Endothelial cell of umbilical vein (primary cell): ENCODE measurements around the gene LTBP2. TPM values are rescaled to one million over a fixed set of nuclear protein-coding genes. Genes with fewer than 3 reads are reported as not detected.

Experiments
- BruUV-seq: library from RNA; stranded (reverse); fragments of 400-500 nt; replicated peaks from 2 replicates; lab custom pipeline; 2021; lab: Mats Ljungman, UMichigan
- CTCF ChIA-PET: fragments of 300-600, 350-600 bp; sonication (Branson Sonifier 250); formaldehyde crosslinking; loops from one replicate; lab custom pipeline; 2021; ENCODE audit warnings: antibody characterized with exemption, inconsistent platforms; lab: Charles Lee
- POLR2A ChIA-PET: fragments of 300-600, 350-600 bp; sonication (Branson Sonifier 250); formaldehyde crosslinking; loops from one replicate; lab custom pipeline; 2021; ENCODE audit warnings: antibody characterized with exemption, inconsistent platforms; lab: Charles Lee
- DNase-seq: peaks from one replicate; pipeline ENCODE4 v3.0.0-alpha.2; 2011; ENCODE audit warnings: low read depth, low spot score
- FAIRE-seq: peaks from 2 replicates; lab custom pipeline; 2011; peaks lifted over from hg19 to GRCh38; lab: Jason Lieb, UNC
- H2AFZ ChIP-seq: 2 replicates; pipeline ENCODE4 v1.6.0; 2012; ENCODE audit warnings: low read depth, low read length, control low read depth, inconsistent platforms
- H3K27ac ChIP-seq: 2 replicates; pipeline ENCODE4 v1.5.1; 2011; ENCODE audit warnings: low read depth, mild to moderate bottlenecking, control low read depth, low read length, moderate library complexity; ENCODE audit not compliant: insufficient read depth
- H3K27me3 ChIP-seq, 2 experiments: 2 replicates each; pipeline versions ENCODE4 v1.6.0 to v1.6.1; 2011; ENCODE audit warnings: low read length in 2 of 2, mixed read lengths in 1 of 2; ENCODE audit not compliant: control insufficient read depth in 2 of 2, insufficient read depth in 2 of 2
- H3K36me3 ChIP-seq, 2 experiments: 2 replicates in 1 of 2; 3 replicates in 1 of 2; pipeline ENCODE4 v1.5.1; 2011; ENCODE audit warnings: low read length in 2 of 2, mild to moderate bottlenecking in 1 of 2, moderate library complexity in 1 of 2; ENCODE audit not compliant: control insufficient read depth in 2 of 2, insufficient read depth in 2 of 2; ENCODE audit errors: extremely low read depth in 1 of 2
- H3K4me1 ChIP-seq: 3 replicates; pipeline ENCODE4 v1.5.1; 2011; ENCODE audit warnings: mild to moderate bottlenecking, low read length; ENCODE audit not compliant: control insufficient read depth, insufficient read depth; ENCODE audit errors: extremely low read depth
- H3K4me2 ChIP-seq: 2 replicates; pipeline ENCODE4 v1.6.1; 2011; ENCODE audit warnings: low read length, control low read depth, mixed read lengths; ENCODE audit not compliant: insufficient read depth
- H3K4me3 ChIP-seq, 3 experiments: fragments of 200-600 bp in 1 of 3; sonication (generic), shearing (Covaris generic) in 1 of 3; replicated peaks in 1 of 3; 2 replicates each; pipeline ENCODE4 v1.5.1; 2011 to 2016; ENCODE audit warnings: control low read depth in 3 of 3, low read length in 3 of 3, mild to moderate bottlenecking in 2 of 3, inconsistent platforms in 1 of 3, low read depth in 1 of 3, moderate library complexity in 1 of 3; ENCODE audit not compliant: insufficient read depth in 1 of 3
- H3K79me2 ChIP-seq: 2 replicates; pipeline ENCODE4 v1.6.0; 2012; ENCODE audit warnings: low read length, inconsistent platforms; ENCODE audit not compliant: control insufficient read depth, insufficient read depth
- H3K9ac ChIP-seq: replicated peaks from 2 replicates; pipeline ENCODE3; 2011; ENCODE audit warnings: low read length, control low read depth; ENCODE audit not compliant: insufficient read depth; ENCODE audit errors: extremely low read depth
- H3K9me1 ChIP-seq: replicated peaks from 3 replicates; pipeline ENCODE4 v1.6.0; 2011; ENCODE audit warnings: mild to moderate bottlenecking, low read length; ENCODE audit not compliant: control insufficient read depth, insufficient read depth; ENCODE audit errors: extremely low read depth
- H3K9me3 ChIP-seq: replicated peaks from 2 replicates; pipeline ENCODE4 v1.5.1; 2012; ENCODE audit warnings: low read length, inconsistent platforms; ENCODE audit not compliant: control insufficient read depth, insufficient read depth
- H4K20me1 ChIP-seq: replicated peaks from 2 replicates; pipeline ENCODE3; 2011; ENCODE audit warnings: mild to moderate bottlenecking, low read length; ENCODE audit not compliant: control insufficient read depth, insufficient read depth; ENCODE audit errors: extremely low read depth
- EZH2 ChIP-seq: IDR thresholded peaks from 2 replicates; pipeline ENCODE4 v1.6.1; 2012; ENCODE audit warnings: borderline replicate concordance, low read depth, mild to moderate bottlenecking, moderate library complexity, low read length, inconsistent platforms; ENCODE audit not compliant: severe bottlenecking
- FOS ChIP-seq: IDR thresholded peaks from 2 replicates; pipeline ENCODE4 v1.6.1; 2011; ENCODE audit warnings: mild to moderate bottlenecking, low read length, moderate library complexity, borderline replicate concordance; ENCODE audit not compliant: insufficient read depth
- GATA2 ChIP-seq: IDR thresholded peaks from 2 replicates; pipeline ENCODE4 v1.7.0; 2011; ENCODE audit warnings: low read depth, mild to moderate bottlenecking, moderate library complexity, mixed read lengths, low read length; ENCODE audit not compliant: insufficient read length, insufficient read depth
- JUN ChIP-seq: IDR thresholded peaks from 2 replicates; pipeline ENCODE4 v1.6.1; 2011; ENCODE audit warnings: borderline replicate concordance, low read depth; ENCODE audit not compliant: insufficient read length, insufficient read depth
- MAX ChIP-seq: IDR thresholded peaks from 2 replicates; pipeline ENCODE4 v1.6.1; 2011; ENCODE audit not compliant: insufficient read depth, insufficient read length
- MYC ChIP-seq: IDR thresholded peaks from one replicate; pipeline ENCODE4 v1.6.1; 2011; ENCODE audit warnings: mild to moderate bottlenecking, low read depth, low read length
- POLR2A ChIP-seq: IDR thresholded peaks from 2 replicates; pipeline ENCODE4 v1.6.1; 2012; ENCODE audit warnings: low read depth, mild to moderate bottlenecking, control low read depth, low read length
- POLR2AphosphoS5 ChIP-seq: IDR thresholded peaks from 2 replicates; pipeline ENCODE4 v1.6.1; 2012; ENCODE audit warnings: low read depth, mild to moderate bottlenecking, control low read depth, low read length, moderate library complexity; ENCODE audit not compliant: insufficient read depth
- dilution Hi-C: fragments of 300-500 bp; cut with MboI; formaldehyde crosslinking; loops from one replicate; pipeline ENCODE4 v1.15.0; 2019; ENCODE audit warnings: low sequenced_read_pairs; ENCODE audit not compliant: extremely low pct_ligation_motif_present
- intact Hi-C: fragments of 100-400 bp; cut with micrococcal nuclease; formaldehyde crosslinking; loops from one replicate; pipeline ENCODE4 v1.10.0; 2022
- polyA plus RNA-seq, 4 experiments: library from polyadenylated mRNA; depleted of rRNA in 3 of 4; stranded (reverse) in 3 of 4; unstranded in 1 of 4; fragments of >200 nt; gene quantifications; 2 replicates each; pipeline versions ENCODE4 v1.2.1 to v1.2.3, GENCODE V29; 2011 to 2012; ENCODE audit warnings: missing spikeins in 1 of 4
- total RNA-seq: library from RNA; stranded (reverse); gene quantifications from 2 replicates; pipeline ENCODE4 v1.2.3, GENCODE V29; 2021
- TF ChIP-seq, protein P1 (sequence below), 2 donors: IDR thresholded peaks; 1 replicate in 1 of 2; 2 replicates in 1 of 2; pipeline ENCODE4 v1.5.1; 2011; ENCODE audit warnings: low read length in 2 of 2, mild to moderate bottlenecking in 2 of 2, moderate library complexity in 2 of 2, control low read depth in 1 of 2, inconsistent platforms in 1 of 2, low read depth in 1 of 2; ENCODE audit not compliant: insufficient read depth in 1 of 2; ENCODE audit errors: extremely low read depth in 1 of 2

Gene LTBP2
- total and polyA plus RNA-seq, 2 donors (not counting 3 experiments of a cell fraction or from before 2014, with no cell fraction given) = 209 to 268 TPM

GRCh38 chr14:74547331-74547927, 64.6 kb downstream of the LTBP2 start:
- dilution Hi-C loops (no loop called here), intact Hi-C loops (no loop called here)
- no TSS peak for BruUV-seq
- H3K27ac ChIP-seq = no peak overlapping the region
- H3K36me3 ChIP-seq = peaks cover 41 to 53% of the 10 kb centered on the region in 2 experiments
- no peak for FAIRE-seq
- H4K20me1 ChIP-seq = no peaks in the 10 kb centered on the region
- peaks cover 2% of the 10 kb centered on the region for H3K79me2 ChIP-seq
- no peak overlapping the region for H3K9ac ChIP-seq
- ChIA-PET POLR2A (no interaction called here), CTCF (no interaction called here)
- TF ChIP-seq MAX = no peak
- TF ChIP-seq GATA2 = no peak
- TF ChIP-seq FOS = no peak
- no peak for TF ChIP-seq JUN
- TF ChIP-seq POLR2AphosphoS5 = no peak
- TF ChIP-seq, protein P1, sequence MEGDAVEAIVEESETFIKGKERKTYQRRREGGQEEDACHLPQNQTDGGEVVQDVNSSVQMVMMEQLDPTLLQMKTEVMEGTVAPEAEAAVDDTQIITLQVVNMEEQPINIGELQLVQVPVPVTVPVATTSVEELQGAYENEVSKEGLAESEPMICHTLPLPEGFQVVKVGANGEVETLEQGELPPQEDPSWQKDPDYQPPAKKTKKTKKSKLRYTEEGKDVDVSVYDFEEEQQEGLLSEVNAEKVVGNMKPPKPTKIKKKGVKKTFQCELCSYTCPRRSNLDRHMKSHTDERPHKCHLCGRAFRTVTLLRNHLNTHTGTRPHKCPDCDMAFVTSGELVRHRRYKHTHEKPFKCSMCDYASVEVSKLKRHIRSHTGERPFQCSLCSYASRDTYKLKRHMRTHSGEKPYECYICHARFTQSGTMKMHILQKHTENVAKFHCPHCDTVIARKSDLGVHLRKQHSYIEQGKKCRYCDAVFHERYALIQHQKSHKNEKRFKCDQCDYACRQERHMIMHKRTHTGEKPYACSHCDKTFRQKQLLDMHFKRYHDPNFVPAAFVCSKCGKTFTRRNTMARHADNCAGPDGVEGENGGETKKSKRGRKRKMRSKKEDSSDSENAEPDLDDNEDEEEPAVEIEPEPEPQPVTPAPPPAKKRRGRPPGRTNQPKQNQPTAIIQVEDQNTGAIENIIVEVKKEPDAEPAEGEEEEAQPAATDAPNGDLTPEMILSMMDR (IDR thresholded peaks at IDR 0.05; ENCODE audit: extremely low read depth in 1 of 2, insufficient read depth in 1 of 2, low read depth in 1 of 2, low read length in 2 of 2) = no peak
- TF ChIP-seq MYC = no peak
- no peak for TF ChIP-seq EZH2
- no peak for TF ChIP-seq POLR2A
- H3K9me3 ChIP-seq = no peaks in the 10 kb centered on the region
- H3K4me3 ChIP-seq = no peak overlapping the region
- DNase-seq = no peak
- H2AFZ ChIP-seq = no peak overlapping the region
- H3K4me1 ChIP-seq = peaks cover 2% of the 10 kb centered on the region
- no peaks in the 10 kb centered on the region for H3K27me3 ChIP-seq
- H3K4me2 ChIP-seq = no peak overlapping the region
- no peaks in the 10 kb centered on the region for H3K9me1 ChIP-seq
